HCT116 (cell line): Measurements from ENCODE around the gene IZUMO1R.

Experiments
- POLR2A ChIP-seq: IDR thresholded peaks from 2 replicates; pipeline ENCODE4 v1.7.0; 2011; ENCODE audit warnings: borderline replicate concordance; ENCODE audit not compliant: insufficient read depth, insufficient read length; ENCODE audit errors: extremely low read depth
- TF ChIP-seq, protein P1 (sequence below), 3 experiments: fragments of 200-600 bp in 1 of 3; sonication (generic) in 1 of 3; IDR thresholded peaks in 2 of 3; conservative IDR thresholded peaks in 1 of 3; 2 replicates each; pipeline ENCODE4 v1.5.1; 2012 to 2017; ENCODE audit warnings: low read depth in 2 of 3, low read length in 2 of 3, antibody characterized with exemption in 1 of 3, borderline replicate concordance in 1 of 3, control low read depth in 1 of 3, mild to moderate bottlenecking in 1 of 3, mixed read lengths in 1 of 3, mixed run types in 1 of 3, moderate library complexity in 1 of 3; ENCODE audit not compliant: insufficient read depth in 1 of 3

DNA sequence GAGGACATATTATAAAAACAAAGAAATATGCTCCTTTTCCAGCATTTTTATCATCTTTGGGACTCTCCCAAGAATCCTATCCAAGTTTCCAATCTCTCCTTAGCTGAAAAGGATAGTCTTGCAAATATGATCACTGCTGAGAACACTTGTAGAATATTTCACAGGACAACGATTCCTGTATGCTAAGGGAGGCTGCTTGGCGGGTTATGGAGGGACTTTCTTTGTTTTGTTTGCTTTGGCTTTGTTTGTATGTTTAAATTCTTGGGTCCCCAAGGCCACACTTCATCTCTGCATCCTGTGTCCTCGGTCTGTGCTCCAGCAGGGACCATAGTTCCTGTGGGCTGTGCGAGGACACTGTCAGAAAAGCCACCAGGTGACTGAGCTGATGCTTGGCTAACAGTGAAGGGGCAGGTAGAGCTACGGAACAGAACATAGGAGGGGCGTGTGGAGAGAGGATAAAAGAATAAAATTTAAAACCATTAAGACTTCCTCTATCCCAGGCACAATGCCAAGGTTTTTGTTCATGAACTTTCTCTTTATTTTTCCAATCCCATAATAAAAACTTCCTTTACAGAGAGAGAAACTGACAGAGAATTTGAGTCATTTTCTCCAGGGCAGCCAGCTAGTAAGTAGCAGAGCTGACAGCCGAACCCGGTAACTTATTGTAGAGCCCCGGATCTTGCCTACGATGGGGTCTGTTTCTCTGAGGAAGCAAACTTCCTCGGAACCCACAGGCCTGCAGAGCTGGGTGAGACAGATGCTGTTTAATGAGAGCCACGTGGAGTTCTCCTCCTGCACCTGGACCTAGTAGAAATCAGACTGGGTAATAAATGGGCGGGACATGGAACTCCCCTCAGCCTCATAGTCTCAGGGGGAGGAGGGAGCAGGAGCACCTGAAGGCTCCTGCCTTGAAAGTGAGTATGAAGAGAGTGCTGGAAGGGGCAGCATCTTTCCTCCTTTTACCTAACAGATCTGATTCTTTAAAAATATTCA, at the start of gene IZUMO1R:
- TF ChIP-seq POLR2A, result no peak
- TF ChIP-seq, protein P1, sequence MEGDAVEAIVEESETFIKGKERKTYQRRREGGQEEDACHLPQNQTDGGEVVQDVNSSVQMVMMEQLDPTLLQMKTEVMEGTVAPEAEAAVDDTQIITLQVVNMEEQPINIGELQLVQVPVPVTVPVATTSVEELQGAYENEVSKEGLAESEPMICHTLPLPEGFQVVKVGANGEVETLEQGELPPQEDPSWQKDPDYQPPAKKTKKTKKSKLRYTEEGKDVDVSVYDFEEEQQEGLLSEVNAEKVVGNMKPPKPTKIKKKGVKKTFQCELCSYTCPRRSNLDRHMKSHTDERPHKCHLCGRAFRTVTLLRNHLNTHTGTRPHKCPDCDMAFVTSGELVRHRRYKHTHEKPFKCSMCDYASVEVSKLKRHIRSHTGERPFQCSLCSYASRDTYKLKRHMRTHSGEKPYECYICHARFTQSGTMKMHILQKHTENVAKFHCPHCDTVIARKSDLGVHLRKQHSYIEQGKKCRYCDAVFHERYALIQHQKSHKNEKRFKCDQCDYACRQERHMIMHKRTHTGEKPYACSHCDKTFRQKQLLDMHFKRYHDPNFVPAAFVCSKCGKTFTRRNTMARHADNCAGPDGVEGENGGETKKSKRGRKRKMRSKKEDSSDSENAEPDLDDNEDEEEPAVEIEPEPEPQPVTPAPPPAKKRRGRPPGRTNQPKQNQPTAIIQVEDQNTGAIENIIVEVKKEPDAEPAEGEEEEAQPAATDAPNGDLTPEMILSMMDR (IDR thresholded peaks at IDR 0.05 in 2 of 3, conservative IDR thresholded peaks at IDR 0.05 in 1 of 3; ENCODE audit: borderline replicate concordance in 1 of 3, insufficient read depth in 1 of 3, low read depth in 2 of 3, low read length in 2 of 3), result no peak
